COLO668 (cell line): ENCODE results near the gene AIDA.

ENCODE experiments used
- DNase-seq: peaks from one replicate; lab custom pipeline; 2025; ENCODE audit not compliant: unreplicated experiment; lab: John Stamatoyannopoulos, UW

AIDA gene

DNA sequence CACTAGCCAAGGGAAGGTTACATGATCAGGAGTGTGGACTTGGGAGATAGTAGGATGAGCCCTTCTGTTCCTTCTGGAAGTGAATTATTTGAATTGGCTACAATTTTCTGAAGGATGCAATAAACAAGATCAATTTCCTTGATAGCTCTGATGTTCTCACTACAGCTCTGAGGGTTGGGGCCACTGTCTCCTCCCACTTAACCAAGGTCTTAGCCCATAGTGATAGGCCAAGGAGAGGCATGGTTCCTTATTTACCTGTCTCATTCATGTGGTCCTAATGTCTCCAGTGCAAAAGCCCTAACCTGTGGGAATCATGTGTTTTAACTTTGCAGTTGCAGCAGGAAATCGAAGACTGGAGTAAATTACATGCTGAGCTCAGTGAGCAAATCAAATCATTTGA, 59.6 kb downstream of the AIDA start:
- no peak for DNase-seq

DNA sequence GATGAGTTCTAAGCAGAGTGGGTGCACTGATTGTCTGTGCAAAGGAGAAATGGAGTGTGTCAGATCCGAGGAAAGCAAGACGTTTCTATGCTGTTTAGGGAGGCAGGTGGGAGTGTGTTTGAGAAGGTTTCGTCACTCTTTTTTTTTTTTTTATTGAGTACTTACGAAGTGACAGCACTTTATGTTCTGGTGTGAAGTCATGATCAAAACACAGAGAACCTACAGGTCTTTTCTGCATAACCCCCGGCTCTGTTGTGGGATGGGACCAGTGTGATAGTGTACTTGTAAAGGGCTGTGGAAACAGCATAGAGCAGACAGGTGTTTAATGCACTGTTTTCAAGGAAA, 67.7 kb downstream of the AIDA start:
- no peak for DNase-seq

DNA sequence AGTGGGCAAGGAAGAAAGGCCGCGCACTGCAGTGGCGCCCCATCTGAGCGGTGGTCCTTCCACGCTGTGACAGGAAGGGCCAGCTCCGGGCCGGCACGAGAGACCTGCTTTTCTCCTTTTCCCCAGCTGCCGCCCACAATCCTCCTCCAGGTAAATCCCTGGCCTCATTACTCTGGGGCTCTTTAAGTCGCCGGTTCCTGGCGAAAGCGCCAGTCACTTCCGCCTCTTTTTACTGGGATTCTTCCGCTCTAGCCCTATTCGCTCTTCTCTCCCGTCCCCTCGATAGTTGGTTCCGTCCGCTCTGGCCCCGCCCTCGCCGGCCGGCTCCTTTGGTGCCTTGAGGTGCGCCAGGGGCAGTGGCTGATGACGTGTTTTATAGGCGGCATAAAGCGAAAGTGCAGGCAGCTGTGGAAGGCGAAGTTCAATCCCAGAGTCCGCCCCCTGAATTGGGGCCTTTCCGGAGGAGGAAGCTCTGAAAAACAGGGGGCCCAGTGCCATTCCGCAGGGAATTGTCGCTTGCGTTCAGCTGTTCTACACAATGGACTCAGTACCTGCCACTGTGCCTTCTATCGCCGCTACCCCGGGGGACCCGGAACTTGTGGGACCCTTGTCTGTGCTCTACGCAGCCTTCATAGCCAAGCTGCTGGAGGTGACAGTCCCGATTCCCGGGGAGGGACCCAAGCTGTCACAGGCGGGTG, 68.2 kb downstream of the AIDA start:
- peak; percentile 99 for DNase-seq

GRCh38 chr1:222643606-222643937, 68.7 kb downstream of the AIDA start:
- DNase-seq, result no peak

- no peak for DNase-seq
Observed at GRCh38 chr1:222642468-222642867, 69.8 kb downstream of the AIDA start.

DNA sequence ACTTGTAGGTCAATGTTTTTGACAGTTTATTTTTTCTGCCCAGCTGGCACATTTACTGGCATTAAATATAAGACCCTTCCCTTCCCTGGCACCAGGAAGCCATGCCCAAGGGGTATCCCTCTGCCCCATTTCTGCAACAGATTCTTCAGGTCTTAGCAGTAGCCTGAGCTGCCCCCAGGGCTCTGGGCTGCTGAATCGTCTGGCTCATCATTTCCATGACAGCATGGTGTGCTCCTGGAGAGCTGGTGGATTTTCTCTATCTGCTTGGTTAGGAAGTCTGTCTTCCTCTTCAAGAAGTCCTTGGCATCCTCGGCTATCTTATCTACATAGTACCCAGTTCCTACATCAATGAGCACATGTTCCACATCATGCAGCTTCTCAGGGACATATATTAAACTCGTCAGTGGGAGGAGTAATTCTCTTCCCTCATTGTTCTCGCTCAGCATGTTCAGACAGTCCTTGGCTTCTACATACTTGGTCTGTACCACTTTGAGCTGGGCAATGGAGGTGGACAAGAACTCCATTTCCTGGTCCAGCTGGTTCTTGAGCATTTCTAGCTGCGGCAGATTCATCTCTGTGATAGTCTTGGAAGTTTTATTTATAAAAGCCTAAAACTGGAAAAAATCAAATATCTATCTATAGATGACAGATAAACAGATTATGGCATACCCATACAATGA, 70.9 kb downstream of the AIDA start:
- DNase-seq, result no peak

- DNase-seq, result peak; percentile 84
Observed at GRCh38 chr1:222634180-222635013, 77.9 kb downstream of the AIDA start.

GRCh38 chr1:222632749-222633148, 79.5 kb downstream of the AIDA start:
- no peak for DNase-seq

- DNase-seq, result no peak
Observed at GRCh38 chr1:222631611-222632208, 80.6 kb downstream of the AIDA start.

GRCh38 chr1:222629921-222630535, 82.3 kb downstream of the AIDA start:
- no peak for DNase-seq

DNA sequence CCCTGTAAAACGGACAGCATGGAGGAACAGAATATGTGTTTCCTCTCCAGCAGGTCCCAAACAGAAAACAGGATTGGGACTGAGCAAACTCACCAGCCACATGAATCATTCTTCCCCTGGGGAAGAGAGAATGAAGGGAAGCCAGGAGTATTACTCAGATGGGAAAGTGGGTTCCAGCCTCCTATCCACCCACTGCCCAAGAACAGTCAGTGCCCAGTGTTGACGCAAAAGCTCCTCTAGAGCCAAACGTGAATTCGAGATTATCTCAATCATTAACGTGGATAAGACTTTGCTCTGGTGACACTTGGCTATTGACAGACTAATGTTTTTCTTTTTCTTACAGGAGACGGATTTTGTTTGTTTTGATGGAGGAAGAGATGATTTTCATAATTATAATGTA, 85.1 kb downstream of the AIDA start:
- DNase-seq, result no peak

DNA sequence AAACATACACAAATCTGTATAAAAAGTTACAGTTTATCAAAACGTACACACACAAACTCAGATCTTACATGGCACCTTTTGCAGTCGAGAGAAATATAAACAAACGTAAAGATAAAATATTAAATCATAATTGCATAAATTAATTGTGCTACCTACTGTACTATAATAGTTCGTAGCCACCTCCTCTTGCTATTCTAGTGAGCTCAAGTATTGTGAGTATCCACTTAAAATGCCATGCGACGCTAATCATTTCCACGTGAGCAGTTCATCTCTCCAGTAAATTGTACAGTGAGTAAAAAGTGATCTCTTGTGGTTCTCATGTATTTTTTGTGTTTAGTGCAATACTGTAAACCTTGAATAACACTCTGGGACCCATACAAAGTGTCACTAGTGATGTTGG, 88.1 kb downstream of the AIDA start:
- DNase-seq, result no peak

DNA sequence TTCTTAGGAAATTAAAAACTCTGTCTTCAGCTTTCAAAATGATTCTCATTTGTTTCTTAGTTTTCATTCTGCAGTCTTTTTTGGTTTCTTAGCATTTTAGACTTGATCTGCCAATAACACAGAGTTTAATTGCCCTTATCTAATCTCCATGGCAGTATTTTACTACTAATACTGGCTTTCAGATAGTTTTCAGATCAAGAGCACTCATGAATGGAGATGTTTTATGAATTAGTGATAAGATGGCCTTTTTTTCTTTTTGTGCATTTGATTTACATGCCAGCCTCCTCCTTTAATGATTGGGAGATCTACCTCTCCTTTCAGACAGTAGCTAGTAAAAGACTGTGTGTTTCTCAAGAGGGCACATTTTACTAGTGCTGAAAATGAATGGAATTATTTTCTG, 88.8 kb downstream of the AIDA start:
- DNase-seq, result no peak

DNA sequence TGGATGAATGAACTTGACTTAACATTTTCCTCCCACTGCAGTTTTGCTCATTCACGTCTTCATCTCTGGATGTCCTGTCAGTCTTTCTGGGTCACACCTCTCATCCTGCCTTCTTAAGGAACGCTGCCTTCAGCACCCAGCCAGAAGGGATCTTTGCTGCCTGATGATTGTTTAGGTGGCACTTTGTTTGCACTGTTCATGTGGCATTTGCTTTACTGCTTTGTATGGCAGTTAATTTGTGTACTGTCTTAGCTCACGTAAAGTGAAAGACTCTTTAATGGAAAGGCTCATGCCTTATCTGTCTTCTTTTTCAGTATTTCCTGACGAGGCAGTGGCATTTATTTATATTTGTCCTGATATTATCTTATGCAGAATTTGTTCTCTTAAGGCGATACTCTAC, 89.5 kb downstream of the AIDA start:
- DNase-seq, result no peak

- DNase-seq, result no peak
Observed at GRCh38 chr1:222620566-222620965, 91.7 kb downstream of the AIDA start.

- DNase-seq, result peak; percentile 47
Observed at GRCh38 chr1:222618880-222619596, 93.3 kb downstream of the AIDA start.
